Retinal pigment epithelial cell (primary cell): ENCODE data around the gene CFAP46.

Experiments used
- DNase-seq: peaks from one replicate; pipeline ENCODE4 v3.0.0-alpha.2; 2010; ENCODE audit warnings: low read depth
- H3K4me3 ChIP-seq: 2 replicates; pipeline ENCODE4 v1.5.1; 2011; ENCODE audit warnings: mild to moderate bottlenecking, low read length, control low read depth, moderate library complexity
- TF ChIP-seq, protein P1 (sequence below): conservative IDR thresholded peaks from 2 replicates; pipeline ENCODE4 v1.5.1; 2011; ENCODE audit warnings: low read depth, low read length, control low read depth, inconsistent platforms

CFAP46 gene

DNA sequence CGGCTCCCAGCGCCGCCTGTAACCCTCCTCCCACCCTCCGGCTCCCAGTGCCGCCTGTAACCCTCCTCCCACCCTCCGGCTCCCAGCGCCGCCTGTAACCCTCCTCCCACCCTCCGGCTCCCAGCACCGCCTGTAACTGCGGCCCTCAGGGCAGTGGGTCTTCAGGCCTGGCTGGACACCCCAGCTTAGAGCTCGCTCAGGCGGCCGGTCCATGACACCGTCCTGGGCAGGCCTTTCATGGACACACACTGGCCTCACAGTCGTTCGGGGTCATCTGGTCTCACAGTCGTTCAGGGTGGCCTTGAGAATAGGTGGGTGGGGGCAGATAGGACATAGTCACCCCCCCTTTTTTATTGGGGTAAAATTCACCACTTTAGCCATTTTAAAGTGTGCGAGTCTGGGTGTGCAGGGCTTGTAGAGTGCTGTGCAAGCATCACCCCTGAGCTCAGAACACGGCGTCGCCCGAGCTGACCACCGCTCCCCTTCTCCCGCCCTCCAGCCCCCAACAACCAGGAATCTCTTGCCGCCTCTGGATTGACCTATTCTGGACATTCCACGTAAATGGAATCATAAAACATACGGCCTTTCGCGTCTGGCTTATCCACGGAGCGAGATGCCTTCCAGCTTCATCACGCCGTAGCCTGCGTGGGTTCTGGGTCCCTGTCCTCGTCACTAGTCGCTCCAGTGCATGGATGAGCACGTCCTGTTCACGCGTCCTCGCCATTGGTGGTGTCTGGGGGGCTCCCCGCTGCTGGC is 41.1 kb upstream of the CFAP46 start:
- no peak for DNase-seq
- TF ChIP-seq, protein P1, sequence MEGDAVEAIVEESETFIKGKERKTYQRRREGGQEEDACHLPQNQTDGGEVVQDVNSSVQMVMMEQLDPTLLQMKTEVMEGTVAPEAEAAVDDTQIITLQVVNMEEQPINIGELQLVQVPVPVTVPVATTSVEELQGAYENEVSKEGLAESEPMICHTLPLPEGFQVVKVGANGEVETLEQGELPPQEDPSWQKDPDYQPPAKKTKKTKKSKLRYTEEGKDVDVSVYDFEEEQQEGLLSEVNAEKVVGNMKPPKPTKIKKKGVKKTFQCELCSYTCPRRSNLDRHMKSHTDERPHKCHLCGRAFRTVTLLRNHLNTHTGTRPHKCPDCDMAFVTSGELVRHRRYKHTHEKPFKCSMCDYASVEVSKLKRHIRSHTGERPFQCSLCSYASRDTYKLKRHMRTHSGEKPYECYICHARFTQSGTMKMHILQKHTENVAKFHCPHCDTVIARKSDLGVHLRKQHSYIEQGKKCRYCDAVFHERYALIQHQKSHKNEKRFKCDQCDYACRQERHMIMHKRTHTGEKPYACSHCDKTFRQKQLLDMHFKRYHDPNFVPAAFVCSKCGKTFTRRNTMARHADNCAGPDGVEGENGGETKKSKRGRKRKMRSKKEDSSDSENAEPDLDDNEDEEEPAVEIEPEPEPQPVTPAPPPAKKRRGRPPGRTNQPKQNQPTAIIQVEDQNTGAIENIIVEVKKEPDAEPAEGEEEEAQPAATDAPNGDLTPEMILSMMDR, result no peak
- H3K4me3 ChIP-seq, result no peak overlapping the region

DNA sequence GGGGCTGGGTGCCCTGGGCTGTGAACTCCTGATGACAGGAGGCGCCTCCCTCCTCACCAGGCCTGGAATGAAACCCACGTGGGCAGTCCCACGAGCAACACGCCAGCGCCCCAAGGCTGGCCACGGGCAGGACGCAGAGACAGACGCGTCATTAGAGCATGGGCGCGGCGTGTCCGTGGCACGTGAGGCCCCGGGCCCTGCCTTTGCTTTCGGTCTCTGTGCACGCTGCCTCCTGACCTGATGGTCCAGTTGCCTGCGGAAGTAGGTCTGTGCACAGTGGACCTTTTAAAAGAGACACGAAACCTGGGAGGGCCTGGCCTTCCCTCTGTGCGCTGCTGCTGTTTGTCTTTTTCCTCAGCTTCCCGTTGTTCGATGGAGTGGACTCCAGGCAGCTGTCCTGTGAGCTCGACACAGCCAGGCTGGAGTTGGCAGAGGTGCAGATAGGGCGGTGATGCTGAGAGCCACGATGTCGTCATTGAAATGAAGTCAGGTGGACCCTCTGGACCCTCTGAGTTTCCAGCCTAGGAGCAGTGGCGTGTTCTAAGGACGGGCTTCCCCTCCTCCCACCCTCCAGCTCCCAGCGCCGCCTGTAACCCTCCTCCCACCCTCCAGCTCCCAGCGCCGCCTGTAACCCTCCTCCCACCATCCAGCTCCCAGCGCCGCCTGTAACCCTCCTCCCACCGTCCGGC is 40.1 kb upstream of the CFAP46 start:
- TF ChIP-seq, protein P1, result no peak
- no peak for DNase-seq
- no peak overlapping the region for H3K4me3 ChIP-seq

DNA sequence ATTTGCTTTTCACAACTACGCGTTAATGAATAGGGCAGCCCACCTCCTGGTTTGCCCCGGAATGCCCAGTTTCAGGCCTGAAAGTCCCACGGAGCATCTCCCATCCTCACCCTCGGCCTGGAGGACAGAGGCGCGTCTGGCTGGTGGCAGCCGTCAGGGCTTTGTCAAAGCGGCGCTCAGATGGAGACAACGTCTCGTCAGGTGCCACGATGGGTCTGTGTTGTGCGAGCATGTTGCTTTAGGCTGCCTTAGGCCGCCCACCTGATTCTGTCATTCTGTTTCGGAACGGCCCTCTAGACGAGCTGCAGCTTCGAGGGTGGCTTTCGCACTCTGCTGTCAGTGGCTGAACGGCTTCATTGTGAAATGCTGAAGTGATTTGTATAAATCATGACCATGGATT is 39.4 kb upstream of the CFAP46 start:
- no peak for DNase-seq
- TF ChIP-seq, protein P1, result no peak
- H3K4me3 ChIP-seq, result no peak overlapping the region

DNA sequence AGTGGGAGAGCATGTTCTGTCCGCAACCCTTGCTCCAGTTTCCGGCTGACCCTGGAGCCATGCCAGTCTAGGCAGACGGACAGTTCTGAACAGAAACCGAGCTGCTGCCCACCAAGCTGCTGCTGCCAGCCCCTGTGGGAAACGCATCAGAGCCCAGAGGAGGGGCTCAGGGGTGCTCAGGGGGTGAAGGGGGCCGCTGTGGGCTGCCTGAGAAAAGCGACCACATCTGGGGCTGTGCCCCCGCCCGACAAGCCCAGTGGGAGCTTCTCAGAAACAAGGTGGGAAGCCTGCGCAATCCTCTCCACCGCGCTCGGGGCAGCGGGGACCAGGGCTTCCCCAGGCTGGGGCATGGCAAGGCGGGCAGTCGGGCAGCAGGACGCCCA is 38.8 kb upstream of the CFAP46 start:
- TF ChIP-seq, protein P1, result no peak
- no peak overlapping the region for H3K4me3 ChIP-seq
- no peak for DNase-seq

DNA sequence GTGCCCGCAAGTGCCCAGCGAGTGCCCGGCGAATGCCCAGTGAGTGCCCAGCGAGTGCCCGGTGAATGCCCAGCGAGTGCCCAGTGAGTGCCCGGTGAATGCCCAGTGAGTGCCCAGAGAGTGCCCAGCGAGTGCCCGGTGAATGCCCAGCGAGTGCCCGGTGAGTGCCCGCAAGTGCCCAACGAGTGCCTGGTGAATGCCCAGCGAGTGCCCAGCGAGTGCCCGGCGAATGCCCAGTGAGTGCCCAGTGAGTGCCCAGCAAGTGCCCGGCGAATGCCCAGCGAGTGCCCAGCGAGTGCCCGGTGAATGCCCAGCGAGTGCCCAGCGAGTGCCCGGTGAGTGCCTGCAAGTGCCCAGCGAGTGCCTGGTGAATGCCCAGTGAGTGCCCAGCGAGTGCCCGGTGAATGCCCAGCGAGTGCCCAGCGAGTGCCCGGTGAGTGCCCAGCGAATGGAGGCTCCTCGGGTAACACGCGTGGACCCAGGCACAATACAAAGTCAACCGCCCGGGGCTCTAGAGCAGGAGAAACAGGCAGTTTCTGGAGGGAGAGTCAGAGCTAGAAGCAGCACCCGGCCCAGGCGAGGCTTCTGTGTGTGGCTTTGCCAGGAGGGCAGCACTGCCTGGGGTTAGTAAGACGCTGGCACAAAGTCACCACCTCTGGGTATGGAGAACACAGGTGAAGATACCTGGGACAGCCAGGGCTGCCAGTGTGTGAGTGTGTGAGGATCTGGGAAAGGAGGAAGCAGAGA is 38.2 kb upstream of the CFAP46 start:
- TF ChIP-seq, protein P1, result no peak
- no peak overlapping the region for H3K4me3 ChIP-seq
- DNase-seq, result no peak

DNA sequence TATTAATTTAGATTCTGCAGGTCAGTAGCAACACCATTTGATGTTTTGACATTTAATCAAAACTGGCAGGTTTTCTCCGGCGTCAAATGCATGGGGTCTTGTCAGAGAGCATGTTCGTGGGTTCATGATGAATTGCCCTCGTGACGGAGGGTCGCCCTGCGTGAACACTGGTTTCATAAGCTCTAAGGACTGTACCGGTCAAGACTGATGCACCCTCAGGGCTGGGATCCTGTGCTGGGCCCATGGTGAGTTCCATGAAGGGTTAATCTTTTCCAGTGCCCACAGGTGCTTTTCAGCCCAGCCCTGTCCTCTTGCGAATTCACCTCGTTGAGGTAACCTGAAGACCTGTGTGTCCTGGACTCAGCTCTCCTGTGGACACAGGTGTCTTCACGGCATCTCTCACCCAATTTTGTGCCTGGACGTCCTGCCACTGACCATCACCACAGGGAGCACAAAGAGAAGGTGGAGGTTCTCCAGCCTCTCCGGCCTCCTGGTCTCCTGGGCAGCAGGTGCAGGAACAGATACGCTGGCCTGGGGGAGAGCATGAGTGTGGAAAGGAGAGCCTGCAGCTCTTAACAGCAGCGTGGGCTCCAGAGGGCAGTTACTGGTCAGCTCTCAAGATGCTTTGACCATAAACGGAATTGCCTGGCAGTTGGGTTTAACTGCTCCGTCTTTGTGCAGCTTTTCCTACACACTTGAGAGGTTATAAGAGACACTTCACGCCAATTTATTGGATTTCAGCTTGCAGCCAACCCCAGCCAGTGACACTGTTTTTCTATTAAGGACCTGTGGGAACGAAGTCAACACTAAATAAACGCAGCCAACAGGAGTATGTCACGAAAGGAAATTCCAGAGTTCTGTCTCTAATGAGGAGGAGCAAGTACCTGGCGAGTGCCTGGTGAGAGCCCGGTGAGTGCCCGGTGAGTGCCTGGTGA is 37.4 kb upstream of the CFAP46 start:
- no peak for DNase-seq
- TF ChIP-seq, protein P1, result no peak
- H3K4me3 ChIP-seq, result no peak overlapping the region
